Keratinocyte (primary cell): Measurements from ENCODE around the gene PAQR5. TPM values are rescaled to one million over a fixed set of nuclear protein-coding genes. Genes with fewer than 3 reads are reported as not detected.

Experiments used
- DNase-seq: peaks from one replicate; pipeline ENCODE4 v3.0.0-alpha.2; 2011; ENCODE audit warnings: low read depth, missing footprints, low spot score
- FAIRE-seq: peaks from 2 replicates; lab custom pipeline; 2011; peaks lifted over from hg19 to GRCh38; lab: Jason Lieb, UNC
- H2AFZ ChIP-seq: 2 replicates; pipeline ENCODE4 v1.6.0; 2012; ENCODE audit warnings: low read length, control low read depth, inconsistent platforms; ENCODE audit not compliant: control insufficient read depth
- H3K27ac ChIP-seq: 2 replicates; pipeline ENCODE4 v1.5.1; 2011; ENCODE audit warnings: low read length; ENCODE audit not compliant: control insufficient read depth, insufficient read depth
- H3K27me3 ChIP-seq: 3 replicates; pipeline ENCODE4 v1.6.0; 2011; ENCODE audit warnings: low read length; ENCODE audit not compliant: control insufficient read depth, insufficient read depth; ENCODE audit errors: extremely low read depth
- H3K36me3 ChIP-seq, 2 experiments: 2 replicates in 1 of 2; 3 replicates in 1 of 2; pipeline ENCODE4 v1.5.1; 2011; ENCODE audit warnings: low read length in 2 of 2, mild to moderate bottlenecking in 1 of 2; ENCODE audit not compliant: control insufficient read depth in 2 of 2, insufficient read depth in 2 of 2; ENCODE audit errors: extremely low read depth in 1 of 2
- H3K4me1 ChIP-seq: 3 replicates; pipeline ENCODE4 v1.5.1; 2011; ENCODE audit warnings: low read length; ENCODE audit not compliant: control insufficient read depth, insufficient read depth; ENCODE audit errors: extremely low read depth
- H3K4me2 ChIP-seq: 3 replicates; pipeline ENCODE4 v1.6.0; 2011; ENCODE audit warnings: low read depth, low read length; ENCODE audit not compliant: control insufficient read depth, insufficient read depth; ENCODE audit errors: extremely low read depth
- H3K4me3 ChIP-seq, 3 experiments: fragments of 200-600 bp in 1 of 3; sonication (generic) in 1 of 3; 2 replicates in 2 of 3; 3 replicates in 1 of 3; pipeline ENCODE4 v1.5.1; 2011 to 2016; ENCODE audit warnings: low read length in 3 of 3, mild to moderate bottlenecking in 3 of 3, control low read depth in 2 of 3, inconsistent platforms in 1 of 3, low read depth in 1 of 3, mixed read lengths in 1 of 3, mixed run types in 1 of 3, moderate library complexity in 1 of 3; ENCODE audit not compliant: control insufficient read depth in 2 of 3, insufficient read depth in 2 of 3; ENCODE audit errors: extremely low read depth in 1 of 3
- H3K79me2 ChIP-seq: 2 replicates; pipeline ENCODE4 v1.6.0; 2012; ENCODE audit warnings: low read length; ENCODE audit not compliant: control insufficient read depth, insufficient read depth
- H3K9ac ChIP-seq: 3 replicates; pipeline ENCODE4 v1.6.0; 2011; ENCODE audit warnings: low read length; ENCODE audit not compliant: control insufficient read depth, insufficient read depth; ENCODE audit errors: extremely low read depth
- H3K9me1 ChIP-seq: 3 replicates; pipeline ENCODE4 v1.6.0; 2011; ENCODE audit warnings: low read length; ENCODE audit not compliant: control insufficient read depth, insufficient read depth; ENCODE audit errors: extremely low read depth
- H3K9me3 ChIP-seq: 2 replicates; pipeline ENCODE4 v1.5.1; 2012; ENCODE audit warnings: low read depth, low read length; ENCODE audit not compliant: control insufficient read depth
- H4K20me1 ChIP-seq: 3 replicates; pipeline ENCODE4 v1.6.0; 2011; ENCODE audit warnings: low read length; ENCODE audit not compliant: control insufficient read depth, insufficient read depth; ENCODE audit errors: extremely low read depth
- CTCF ChIP-seq, 3 experiments: IDR thresholded peaks in 1 of 3; conservative IDR thresholded peaks in 1 of 3; optimal IDR thresholded peaks in 1 of 3; 2 replicates in 2 of 3; 3 replicates in 1 of 3; pipeline versions ENCODE3 to v1.5.1; 2011; ENCODE audit warnings: low read length in 3 of 3, mild to moderate bottlenecking in 3 of 3, moderate library complexity in 2 of 3, control low read depth in 1 of 3, inconsistent platforms in 1 of 3; ENCODE audit not compliant: insufficient read depth in 2 of 3; ENCODE audit errors: extremely low read depth in 1 of 3
- EZH2 ChIP-seq: IDR thresholded peaks from one replicate; pipeline ENCODE4 v1.6.1; 2012; ENCODE audit warnings: inconsistent platforms, mild to moderate bottlenecking, low read length, moderate library complexity
- dilution Hi-C: fragments of 300-500 bp; cut with MboI; formaldehyde crosslinking; loops from one replicate; pipeline ENCODE4 v1.7.0; 2020; ENCODE audit warnings: low sequenced_read_pairs; ENCODE audit not compliant: extremely low pct_ligation_motif_present
- polyA plus RNA-seq, 5 experiments: library from polyadenylated mRNA; depleted of rRNA in 3 of 5; stranded (reverse) in 3 of 5; stranded (forward) in 1 of 5; unstranded in 1 of 5; fragments of >200 nt; gene quantifications; 1 replicate in 1 of 5; 2 replicates in 3 of 5; 3 replicates in 1 of 5; pipeline versions ENCODE4 v1.2.1 to v1.2.3, GENCODE V29; 2011 to 2012; ENCODE audit warnings: missing spikeins in 2 of 5, low read depth in 1 of 5, low replicate concordance in 1 of 5

Gene PAQR5
- polyA plus RNA-seq, 1 donor (not counting 4 experiments of a cell fraction or from before 2014, with no cell fraction given) = 0.30 TPM

- Histone ChIP-seq H3K9ac (peak within 1 kb of the TSS; percentile 97), H3K9me3 (no peaks in the 10 kb centered on the region), H2AFZ (peak within 1 kb of the TSS; percentile 99), H4K20me1 (peaks cover 32% of the 10 kb centered on the region), H3K9me1 (peaks cover 13% of the 10 kb centered on the region), H3K4me2 (peak within 1 kb of the TSS; percentile 100), H3K4me1 (peaks cover 22% of the 10 kb centered on the region), H3K4me3 (peak within 1 kb of the TSS; percentile 97 to 100 (median 99)), H3K27ac (peak within 1 kb of the TSS; percentile 92), H3K36me3 (peaks cover 14 to 42% of the 10 kb centered on the region in 2 experiments), H3K27me3 (no peaks in the 10 kb centered on the region), H3K79me2 (peaks cover 30% of the 10 kb centered on the region)
- FAIRE-seq (no peak), DNase-seq (no peak)
- TF ChIP-seq EZH2 (no peak), CTCF (optimal IDR thresholded peaks at IDR 0.05 in 1 of 3, IDR thresholded peaks at IDR 0.05 in 1 of 3, conservative IDR thresholded peaks at IDR 0.05 in 1 of 3; ENCODE audit: extremely low read depth in 1 of 3, insufficient read depth in 2 of 3, low read length in 3 of 3) (peak in 1 of 3 experiments; percentile 9)
- dilution Hi-C loops = no loop called here
These were observed 154.2 kb downstream of the PAQR5 start, which contains the start of gene RPLP1 for GRCh38 chr15:69452692-69453521. RPLP1 (plus strand) TSS chr15:69452818; CDS start chr15:69452949, 131 bp downstream.

- H3K4me3 ChIP-seq = peak overlapping the region; percentile 97 to 100 (median 99)
- FAIRE-seq = no peak
- peaks cover 30% of the 10 kb centered on the region for H3K79me2 ChIP-seq
- no peaks in the 10 kb centered on the region for H3K9me3 ChIP-seq
- no peak for TF ChIP-seq CTCF (optimal IDR thresholded peaks at IDR 0.05 in 1 of 3, IDR thresholded peaks at IDR 0.05 in 1 of 3, conservative IDR thresholded peaks at IDR 0.05 in 1 of 3; ENCODE audit: extremely low read depth in 1 of 3, insufficient read depth in 2 of 3, low read length in 3 of 3)
- TF ChIP-seq EZH2 = no peak
- no peak overlapping the region for H2AFZ ChIP-seq
- H3K4me2 ChIP-seq = peak overlapping the region; percentile 84
- no peaks in the 10 kb centered on the region for H3K27me3 ChIP-seq
- H3K27ac ChIP-seq = peak overlapping the region; percentile 49
- H3K9ac ChIP-seq = peak overlapping the region; percentile 97
- H4K20me1 ChIP-seq = peaks cover 32% of the 10 kb centered on the region
- DNase-seq = no peak
- dilution Hi-C loops = no loop called here
- peaks cover 13% of the 10 kb centered on the region for H3K9me1 ChIP-seq
- peaks cover 22% of the 10 kb centered on the region for H3K4me1 ChIP-seq
- peaks cover 14 to 42% of the 10 kb centered on the region in 2 experiments for H3K36me3 ChIP-seq
These were observed 156.2 kb downstream of the PAQR5 start for GRCh38 chr15:69454953-69455352.
